ENCODE data around the gene GAB2. TPM values are rescaled to one million over a fixed set of nuclear protein-coding genes. Genes with fewer than 3 reads are reported as not detected.

Gene GAB2
- total and polyA plus RNA-seq, 10 of the 15 experiments (the other 5 are each of a cell fraction or from before 2014, with no cell fraction given), result 0.69 to 12.6 (median 3.8) TPM

GRCh38 chr11:78230161-78230877 is 187.3 kb downstream of the GAB2 start (continued):
- no peak for TF ChIP-seq ZBTB11 (CRISPR knock-in tag; IDR thresholded peaks at IDR 0.05)
- TF ChIP-seq MLLT1 (IDR thresholded peaks at IDR 0.05), result no peak

GRCh38 chr11:78229106-78229505 is 188.5 kb downstream of the GAB2 start:
- Histone ChIP-seq H2AFZ (ENCODE audit: control insufficient read depth, low read depth, low read length) (no peak overlapping the region), H3K27ac (ENCODE audit: control insufficient read depth, insufficient read depth) (no peak overlapping the region), H3K4me1 (ENCODE audit: control insufficient read depth, insufficient read depth, low read length) (peaks cover 31% of the 10 kb centered on the region), H3K4me3 (no peak overlapping the region), H3K9me3 (replicated peaks; ENCODE audit: control insufficient read depth, insufficient read depth, low read length) (no peaks in the 10 kb centered on the region), H3K9ac (ENCODE audit: control insufficient read depth, insufficient read depth, low read length) (no peak overlapping the region), H3K27me3 (replicated peaks in 1 of 2; ENCODE audit: control insufficient read depth in 2 of 2, insufficient read depth in 2 of 2, low read length in 1 of 2) (no peaks in the 10 kb centered on the region), H4K20me1 (ENCODE audit: control insufficient read depth, insufficient read depth) (no peaks in the 10 kb centered on the region), H3K4me2 (ENCODE audit: control insufficient read depth, insufficient read depth) (no peak overlapping the region), H3K36me3 (ENCODE audit: control insufficient read depth in 2 of 2, insufficient read depth in 2 of 2, low read length in 1 of 2) (no peaks in the 10 kb centered on the region), H3K79me2 (ENCODE audit: control insufficient read depth, insufficient read depth, low read length) (no peaks in the 10 kb centered on the region)
- no peak for DNase-seq (ENCODE audit: low read depth, low spot score)
- no TSS peak for BruUV-seq (replicated peaks)
- ChIA-PET RAD21 (ENCODE audit: unreplicated experiment) (interaction anchor here (0.9 to 5.2 kb wide), 6 partner anchors 82 to 412 kb away, joined by 3 to 124 read pairs (median 9); partner anchors contain the start of genes ALG8 and GAB2), POLR2A (interaction anchor here (0.6 kb wide), 1 partner anchor 335 kb away, joined by 3 read pairs; no protein-coding TSS in a partner anchor), SMC1A (ENCODE audit: uncharacterized antibody, unreplicated experiment) (interaction anchor here (1.9 to 3.1 kb wide), 2 partner anchors 187 to 337 kb away, joined by 20 to 89 read pairs; no protein-coding TSS in a partner anchor), CTCF (interaction anchor here (1.2 to 8.1 kb wide), 8 partner anchors 12 to 417 kb away, joined by 7 to 181 read pairs (median 10); partner anchors contain the start of genes GAB2 and NARS2)
- WGBS (ENCODE audit: insufficient coverage, insufficient replicate concordance, low lambda C conversion rate, missing lambda C conversion rate), result 95% methylated on average over 2 of the region's 2 CpGs
- intact Hi-C loops (cut with micrococcal nuclease; ENCODE audit: unreplicated experiment) (no loop called here), in situ Hi-C loops (cut with MboI) (no loop called here)
- no peak for FAIRE-seq
- no peak for ATAC-seq
- TF ChIP-seq ZNF207 (IDR thresholded peaks at IDR 0.05; ENCODE audit: borderline replicate concordance), result no peak
- no peak for TF ChIP-seq NFYB (IDR thresholded peaks at IDR 0.05; ENCODE audit: insufficient read depth, low read depth, low read length)
- TF ChIP-seq KAT2A (conservative IDR thresholded peaks at IDR 0.05; ENCODE audit: control insufficient read depth, low read depth, low read length), result no peak
